ENCODE results near the gene CIB2. TPM values are rescaled to one million over a fixed set of nuclear protein-coding genes. Genes with fewer than 3 reads are reported as not detected.
A peak's percentile ranks its signal among the peaks of the same experiment; 100 is the strongest.

The CIB2 gene
- total RNA-seq, 2 experiments from 2014 or later: 1.9 to 2.1 TPM

DNA sequence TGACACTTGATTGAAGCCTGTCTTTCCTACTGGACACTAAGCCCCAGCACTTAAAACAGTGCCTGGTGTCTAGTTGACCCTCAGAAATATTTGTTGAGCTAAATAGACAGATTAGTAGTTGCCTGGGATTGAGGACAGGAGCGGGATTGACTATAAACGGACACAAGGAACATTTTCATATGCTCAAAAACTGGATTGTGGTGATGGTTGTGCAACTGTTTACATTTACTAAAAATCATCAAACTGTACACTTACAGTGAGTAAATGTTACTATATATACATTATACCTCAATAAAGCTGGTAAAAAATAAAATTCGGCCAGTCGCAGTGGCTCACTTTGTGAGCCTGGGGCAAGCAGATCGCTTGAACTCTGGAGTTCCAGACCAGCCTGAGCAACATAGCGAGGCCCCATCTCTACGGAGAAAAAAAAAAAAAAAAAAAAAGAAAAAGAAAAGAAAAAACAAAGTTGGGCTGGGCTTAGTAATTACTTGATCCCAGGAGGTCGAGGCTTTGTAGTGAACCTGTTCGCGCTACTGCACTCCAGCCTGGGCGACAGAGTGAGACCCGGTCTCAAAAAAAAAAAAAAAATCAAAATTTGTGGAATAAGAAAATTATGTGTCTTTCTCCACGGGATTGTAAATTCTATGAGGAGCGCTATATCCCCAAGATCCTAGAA, 17.3 kb upstream of the CIB2 start:
- H3K27me3 Mint-ChIP-seq (ENCODE audit: low read depth): no peaks in the 10 kb centered on the region
- H3K36me3 Mint-ChIP-seq (ENCODE audit: low read depth): peaks cover 17% of the 10 kb centered on the region
- H3K9me3 Mint-ChIP-seq: no peaks in the 10 kb centered on the region
- peak overlapping the region; percentile 89 for H3K4me3 Mint-ChIP-seq
- CTCF ChIA-PET: interaction anchor here (0.6 to 1.6 kb wide), 5 partner anchors 17 to 47 kb away, joined by 3 to 7 read pairs (median 5); partner anchors contain the start of gene CIB2
- no peak for DNase-seq
- peaks cover 40% of the 10 kb centered on the region for H3K4me1 Mint-ChIP-seq (ENCODE audit: low read depth)
- intact Hi-C loops (cut with micrococcal nuclease): loop anchor here (1.0 kb wide), 3 partner anchors 17 to 290 kb away; partner anchors contain the start of genes CIB2 and IREB2
- peak overlapping the region; percentile 89 for H3K27ac Mint-ChIP-seq

DNA sequence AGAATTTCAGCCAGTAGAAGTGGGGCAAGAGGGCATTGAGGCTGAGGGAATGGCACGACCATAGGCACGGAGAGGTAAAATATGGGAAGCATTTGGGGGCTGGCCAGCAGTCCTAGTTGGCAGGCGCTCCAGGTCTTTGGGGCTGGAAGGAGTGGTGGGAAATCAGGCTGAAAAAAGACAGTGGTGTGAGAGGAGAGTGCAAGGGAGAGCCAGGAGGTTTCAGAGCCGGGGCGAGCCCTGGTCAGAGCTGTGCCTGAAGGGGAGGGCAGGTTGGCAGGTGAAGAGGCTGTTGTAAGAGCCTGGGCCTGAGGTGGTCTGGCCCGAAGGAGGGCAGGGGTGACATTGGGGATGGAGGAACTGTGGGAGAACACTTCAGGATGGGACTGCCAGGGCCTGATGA, 16.3 kb upstream of the CIB2 start:
- CTCF ChIA-PET: interaction anchor here (1.0 to 1.4 kb wide), 3 partner anchors 16 to 48 kb away, joined by 3 to 7 read pairs (median 5); no protein-coding TSS in a partner anchor
- Mint-ChIP-seq H3K27ac (peak overlapping the region; percentile 46), H3K4me1 (ENCODE audit: low read depth) (peaks cover 31% of the 10 kb centered on the region), H3K36me3 (ENCODE audit: low read depth) (peaks cover 8% of the 10 kb centered on the region), H3K27me3 (ENCODE audit: low read depth) (no peaks in the 10 kb centered on the region), H3K9me3 (no peaks in the 10 kb centered on the region), H3K4me3 (peak overlapping the region; percentile 51)
- intact Hi-C loops (cut with micrococcal nuclease): no loop called here
- DNase-seq: no peak

DNA sequence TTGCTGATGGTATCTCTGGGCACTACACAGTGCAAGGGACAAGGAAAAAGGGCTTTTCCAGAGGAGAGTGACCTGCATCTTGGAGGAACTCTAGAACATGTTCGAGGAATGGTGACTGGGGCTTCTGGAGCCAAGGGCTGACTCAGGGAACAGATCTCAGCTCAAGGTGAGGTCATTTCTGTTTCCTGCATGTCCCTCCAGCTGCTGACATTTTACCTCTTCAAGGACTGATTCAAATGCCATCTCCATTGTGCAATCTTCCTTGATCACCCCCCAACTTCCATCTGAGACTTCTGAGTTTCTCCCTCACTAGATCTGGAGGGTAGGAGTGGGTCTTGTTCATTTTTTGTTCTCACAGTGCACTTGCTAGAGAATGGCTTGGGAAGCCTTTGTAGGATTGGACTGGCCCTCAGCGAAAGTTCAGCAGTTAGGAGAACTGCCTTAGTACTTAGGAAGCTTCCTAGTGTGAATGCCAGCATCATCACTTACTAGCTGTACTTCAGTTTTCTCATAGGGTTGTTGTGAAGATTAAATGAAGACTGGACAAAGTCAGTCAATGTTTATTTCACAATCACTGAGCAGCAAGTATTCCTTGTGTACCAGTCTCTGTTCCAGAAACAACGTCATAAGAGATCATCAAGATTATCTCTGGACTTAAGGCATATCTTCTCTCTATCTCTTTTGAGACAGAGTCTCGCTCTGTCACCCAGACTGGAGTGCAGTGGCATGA, 15.3 kb upstream of the CIB2 start:
- Mint-ChIP-seq H3K27me3 (ENCODE audit: low read depth) (no peaks in the 10 kb centered on the region), H3K4me1 (ENCODE audit: low read depth) (peaks cover 29% of the 10 kb centered on the region), H3K9me3 (no peaks in the 10 kb centered on the region), H3K36me3 (ENCODE audit: low read depth) (peaks cover 7% of the 10 kb centered on the region), H3K27ac (no peak overlapping the region), H3K4me3 (no peak overlapping the region)
- CTCF ChIA-PET: interaction anchor here (0.5 to 1.4 kb wide), 3 partner anchors 33 to 73 kb away, joined by 3 to 7 read pairs (median 3); no protein-coding TSS in a partner anchor
- intact Hi-C loops (cut with micrococcal nuclease): no loop called here
- DNase-seq: no peak

DNA sequence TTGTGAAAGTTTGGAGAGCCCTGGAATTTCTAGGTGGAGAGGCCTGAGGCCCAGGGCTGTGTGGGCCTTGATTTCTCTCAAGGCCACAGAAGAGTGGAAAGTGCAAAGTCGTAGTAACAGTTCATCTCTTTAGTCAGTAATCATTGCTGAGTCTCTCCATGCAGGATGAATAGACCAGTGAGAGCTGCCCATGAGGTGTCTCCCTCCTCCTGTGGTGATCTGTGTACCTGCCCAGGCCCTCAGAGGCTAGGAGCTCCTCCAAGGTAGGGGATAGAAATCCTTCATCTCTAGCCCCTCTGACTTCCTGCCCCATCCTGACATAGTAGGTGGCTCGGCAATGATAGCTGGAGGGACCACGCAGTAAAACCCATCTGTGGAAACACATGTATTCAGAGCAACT, 11.1 kb upstream of the CIB2 start:
- H3K4me1 Mint-ChIP-seq (ENCODE audit: low read depth): peaks cover 2% of the 10 kb centered on the region
- no peaks in the 10 kb centered on the region for H3K9me3 Mint-ChIP-seq
- CTCF ChIA-PET: no interaction called here
- no peak for DNase-seq
- intact Hi-C loops (cut with micrococcal nuclease): no loop called here
- no peaks in the 10 kb centered on the region for H3K36me3 Mint-ChIP-seq (ENCODE audit: low read depth)
- no peaks in the 10 kb centered on the region for H3K27me3 Mint-ChIP-seq (ENCODE audit: low read depth)
- no peak overlapping the region for H3K4me3 Mint-ChIP-seq
- H3K27ac Mint-ChIP-seq: no peak overlapping the region

DNA sequence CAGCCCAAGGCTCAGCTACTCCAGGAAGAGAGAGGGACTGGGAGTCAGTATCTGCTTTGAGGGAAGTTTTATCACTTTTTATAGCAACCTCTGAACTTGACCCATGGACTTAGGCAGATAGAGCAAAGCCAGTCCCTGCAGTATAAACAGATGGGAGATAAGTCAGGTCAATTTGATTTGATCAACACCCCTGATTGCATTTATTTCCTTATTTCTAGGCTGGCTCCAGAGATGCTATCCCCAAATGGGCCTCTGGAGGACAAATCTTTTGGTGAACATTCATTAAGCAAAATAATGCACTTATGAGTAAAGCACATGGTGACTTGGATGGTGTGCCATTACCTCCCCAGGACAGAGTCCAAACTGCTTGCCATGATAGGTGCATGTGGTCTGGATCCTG, 9.0 kb upstream of the CIB2 start:
- no peaks in the 10 kb centered on the region for H3K36me3 Mint-ChIP-seq (ENCODE audit: low read depth)
- H3K9me3 Mint-ChIP-seq: no peaks in the 10 kb centered on the region
- intact Hi-C loops (cut with micrococcal nuclease): no loop called here
- no peak overlapping the region for H3K4me3 Mint-ChIP-seq
- H3K4me1 Mint-ChIP-seq (ENCODE audit: low read depth): no peaks in the 10 kb centered on the region
- DNase-seq: no peak
- CTCF ChIA-PET: interaction anchor here (1.0 kb wide), 1 partner anchor 32 kb away, joined by 3 read pairs; no protein-coding TSS in a partner anchor
- no peak overlapping the region for H3K27ac Mint-ChIP-seq
- no peaks in the 10 kb centered on the region for H3K27me3 Mint-ChIP-seq (ENCODE audit: low read depth)

DNA sequence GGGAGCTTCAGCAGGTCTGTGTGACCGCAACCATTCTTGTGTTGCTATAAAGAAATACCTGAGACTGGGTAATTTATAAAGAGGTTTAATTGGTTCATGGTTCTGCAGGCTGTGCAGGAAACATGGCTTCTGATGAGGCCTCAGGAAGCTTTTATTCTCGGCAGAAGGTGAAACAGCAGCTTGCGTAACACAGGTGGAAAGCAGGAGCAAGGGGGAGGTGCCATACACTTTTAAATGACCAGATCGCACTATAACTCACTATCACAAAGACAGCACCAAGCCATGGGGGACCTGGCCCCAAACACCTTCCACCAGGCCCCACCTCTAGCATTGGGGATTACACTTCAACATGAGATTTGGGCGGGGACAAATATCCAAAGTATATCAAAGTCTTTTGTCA, 8.3 kb upstream of the CIB2 start:
- no peak for DNase-seq
- H3K4me3 Mint-ChIP-seq: no peak overlapping the region
- H3K4me1 Mint-ChIP-seq (ENCODE audit: low read depth): no peaks in the 10 kb centered on the region
- H3K27me3 Mint-ChIP-seq (ENCODE audit: low read depth): no peaks in the 10 kb centered on the region
- intact Hi-C loops (cut with micrococcal nuclease): no loop called here
- CTCF ChIA-PET: interaction anchor here (1.0 to 1.3 kb wide), 2 partner anchors 31 to 56 kb away, joined by 3 to 10 read pairs; no protein-coding TSS in a partner anchor
- no peaks in the 10 kb centered on the region for H3K9me3 Mint-ChIP-seq
- no peaks in the 10 kb centered on the region for H3K36me3 Mint-ChIP-seq (ENCODE audit: low read depth)
- no peak overlapping the region for H3K27ac Mint-ChIP-seq

DNA sequence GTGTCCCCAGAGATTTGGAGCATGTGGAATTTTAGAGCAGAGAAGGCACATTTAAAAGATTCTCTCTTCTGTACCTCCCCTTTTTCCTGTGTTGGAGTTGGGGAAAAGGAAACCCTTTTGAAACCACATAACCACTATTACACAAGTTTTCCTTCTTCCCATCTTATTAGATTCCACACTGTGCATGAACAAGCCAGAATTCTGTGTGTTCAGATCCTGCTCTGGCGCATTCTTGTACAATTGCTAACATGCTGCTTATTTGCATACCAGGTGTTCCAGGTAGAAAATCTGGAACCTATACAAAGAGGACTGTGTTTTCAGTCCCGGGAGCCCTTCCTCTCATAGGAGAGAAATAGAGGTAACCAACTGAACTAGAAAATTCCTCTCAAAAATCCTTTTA, 2.6 kb upstream of the CIB2 start:
- intact Hi-C loops (cut with micrococcal nuclease): loop anchor here (5.0 kb wide), 1 partner anchor 34 kb away; no protein-coding TSS in a partner anchor
- Mint-ChIP-seq H3K36me3 (ENCODE audit: low read depth) (no peaks in the 10 kb centered on the region), H3K27ac (no peak overlapping the region), H3K4me1 (ENCODE audit: low read depth) (peaks cover 17% of the 10 kb centered on the region), H3K27me3 (ENCODE audit: low read depth) (no peaks in the 10 kb centered on the region), H3K9me3 (no peaks in the 10 kb centered on the region), H3K4me3 (no peak overlapping the region)
- CTCF ChIA-PET: interaction anchor here (4.1 kb wide), 1 partner anchor 62 kb away, joined by 13 read pairs; no protein-coding TSS in a partner anchor
- DNase-seq: no peak

DNA sequence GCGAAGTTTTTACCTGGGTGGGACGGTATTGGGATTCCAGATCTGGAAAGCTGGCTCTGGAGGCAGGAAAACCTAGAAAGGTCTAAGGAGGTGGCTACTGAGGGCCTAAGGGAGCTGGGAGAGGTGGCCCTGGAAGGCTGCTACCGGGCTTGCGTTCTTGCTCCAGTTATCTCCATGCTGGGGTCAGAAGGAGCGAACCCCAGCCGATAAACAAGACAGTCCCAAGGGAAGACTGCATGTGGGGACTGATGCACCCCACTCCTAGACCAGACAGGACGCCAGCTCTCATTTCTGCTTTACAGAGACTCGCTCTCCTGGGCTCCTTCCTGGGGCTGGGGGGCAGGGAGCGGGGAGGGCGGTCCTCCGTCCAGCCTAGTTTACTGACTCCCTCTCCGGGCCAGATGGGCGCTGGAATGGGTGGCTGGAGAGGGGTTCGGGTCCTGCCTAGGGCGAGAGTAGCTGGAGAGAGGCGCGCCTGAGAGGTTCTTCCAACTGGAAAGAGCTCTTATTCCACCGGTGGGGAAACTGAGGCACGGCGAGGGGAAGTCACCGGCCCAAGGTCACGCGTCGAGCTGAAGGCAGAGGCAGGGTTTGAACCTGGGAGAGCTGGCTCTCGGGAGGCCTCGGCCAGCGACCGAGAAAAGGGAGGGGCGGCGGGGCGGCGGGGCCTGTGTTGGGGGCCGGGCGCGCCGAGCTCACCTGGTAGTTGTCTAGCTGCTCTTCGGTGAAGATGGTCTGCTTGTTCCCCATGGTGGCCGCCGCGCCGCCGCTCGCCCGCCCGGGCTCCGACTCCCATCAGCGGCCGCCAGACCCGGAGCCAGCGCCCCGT, 565 bp downstream of the CIB2 start:
- no peak for DNase-seq
- CTCF ChIA-PET: interaction anchor here (0.5 to 3.8 kb wide), 20 partner anchors 10 to 172 kb away, joined by 3 to 59 read pairs (median 4); no protein-coding TSS in a partner anchor
- H3K27me3 Mint-ChIP-seq (ENCODE audit: low read depth): no peaks in the 10 kb centered on the region
- H3K36me3 Mint-ChIP-seq (ENCODE audit: low read depth): no peaks in the 10 kb centered on the region
- intact Hi-C loops (cut with micrococcal nuclease): loop anchor here (1.0 to 5.0 kb wide), 4 partner anchors 19 to 111 kb away; partner anchors contain the start of gene IDH3A
- H3K4me3 Mint-ChIP-seq: peak overlapping the region; percentile 75
- H3K9me3 Mint-ChIP-seq: no peaks in the 10 kb centered on the region
- peaks cover 17% of the 10 kb centered on the region for H3K4me1 Mint-ChIP-seq (ENCODE audit: low read depth)
- H3K27ac Mint-ChIP-seq: no peak overlapping the region

DNA sequence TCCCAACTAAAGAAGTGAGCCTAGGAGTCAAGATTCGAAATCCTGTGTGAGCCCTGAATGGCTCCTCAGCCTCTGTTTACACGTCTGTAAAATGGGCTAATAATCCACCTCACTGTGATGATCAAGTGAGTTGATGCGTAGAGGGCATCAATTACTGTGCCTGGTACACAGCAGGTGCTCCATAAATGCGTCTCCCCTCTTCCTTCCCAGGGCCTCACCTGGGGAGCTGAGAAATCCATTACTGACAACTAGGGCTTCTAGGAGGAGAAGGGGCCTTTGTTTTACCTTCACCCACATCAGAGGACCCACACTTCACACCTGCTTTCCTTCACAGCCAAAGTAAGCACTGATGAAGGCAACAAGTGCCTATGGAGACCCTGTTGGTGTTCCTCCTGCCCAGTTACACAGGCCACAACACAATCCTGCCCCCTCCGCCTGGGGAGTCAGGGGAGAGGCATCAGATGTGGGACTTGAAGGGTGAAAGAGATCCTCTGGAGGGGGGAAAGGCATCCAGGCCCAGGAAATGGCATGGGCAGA, 1.4 kb downstream of the CIB2 start:
- no peak for DNase-seq
- no peaks in the 10 kb centered on the region for H3K9me3 Mint-ChIP-seq
- H3K4me3 Mint-ChIP-seq: no peak overlapping the region
- H3K27me3 Mint-ChIP-seq (ENCODE audit: low read depth): no peaks in the 10 kb centered on the region
- intact Hi-C loops (cut with micrococcal nuclease): loop anchor here (5.0 kb wide), 1 partner anchor 37 kb away; no protein-coding TSS in a partner anchor
- no peaks in the 10 kb centered on the region for H3K36me3 Mint-ChIP-seq (ENCODE audit: low read depth)
- peaks cover 17% of the 10 kb centered on the region for H3K4me1 Mint-ChIP-seq (ENCODE audit: low read depth)
- CTCF ChIA-PET: interaction anchor here (0.9 to 3.8 kb wide), 8 partner anchors 10 to 171 kb away, joined by 3 to 59 read pairs (median 8); no protein-coding TSS in a partner anchor
- no peak overlapping the region for H3K27ac Mint-ChIP-seq

DNA sequence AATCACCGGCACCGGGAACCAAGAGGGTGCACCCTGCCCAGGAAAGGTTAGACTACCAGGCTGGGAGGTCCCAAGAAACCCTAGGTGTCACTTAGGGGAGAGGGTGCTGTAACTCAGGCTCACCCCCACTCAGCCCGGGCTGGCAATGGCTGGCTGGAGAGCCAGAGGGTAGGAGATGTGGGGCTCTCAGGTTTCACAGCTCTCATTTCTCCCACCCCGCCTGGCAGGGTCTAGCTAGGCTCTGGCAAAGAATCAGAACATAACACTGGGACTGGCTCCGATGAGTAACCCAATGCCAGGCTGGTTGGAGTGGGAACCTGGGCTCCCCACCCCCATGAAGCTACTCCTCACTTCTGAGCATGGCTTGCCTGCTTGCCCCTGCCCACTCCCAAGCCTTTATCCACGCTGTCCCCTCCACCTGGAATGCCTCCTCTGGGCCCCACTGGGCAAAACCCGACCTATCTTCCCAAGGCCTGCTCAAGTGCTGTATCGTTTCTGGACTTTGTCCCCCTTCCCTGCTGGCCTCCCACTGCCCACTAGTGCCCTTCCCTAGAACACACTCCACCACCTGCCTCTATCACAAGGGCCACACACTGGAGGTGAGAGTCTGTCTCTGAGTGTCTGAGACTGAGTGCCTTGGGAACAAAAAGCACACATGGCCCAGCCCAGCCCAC, 2.0 kb downstream of the CIB2 start:
- DNase-seq: no peak
- intact Hi-C loops (cut with micrococcal nuclease): no loop called here
- Mint-ChIP-seq H3K27me3 (ENCODE audit: low read depth) (no peaks in the 10 kb centered on the region), H3K4me1 (ENCODE audit: low read depth) (peaks cover 17% of the 10 kb centered on the region), H3K27ac (peak overlapping the region; percentile 34), H3K36me3 (ENCODE audit: low read depth) (no peaks in the 10 kb centered on the region), H3K9me3 (no peaks in the 10 kb centered on the region), H3K4me3 (no peak overlapping the region)
- CTCF ChIA-PET: interaction anchor here (0.7 to 3.8 kb wide), 4 partner anchors 12 to 66 kb away, joined by 3 to 59 read pairs (median 5); no protein-coding TSS in a partner anchor

DNA sequence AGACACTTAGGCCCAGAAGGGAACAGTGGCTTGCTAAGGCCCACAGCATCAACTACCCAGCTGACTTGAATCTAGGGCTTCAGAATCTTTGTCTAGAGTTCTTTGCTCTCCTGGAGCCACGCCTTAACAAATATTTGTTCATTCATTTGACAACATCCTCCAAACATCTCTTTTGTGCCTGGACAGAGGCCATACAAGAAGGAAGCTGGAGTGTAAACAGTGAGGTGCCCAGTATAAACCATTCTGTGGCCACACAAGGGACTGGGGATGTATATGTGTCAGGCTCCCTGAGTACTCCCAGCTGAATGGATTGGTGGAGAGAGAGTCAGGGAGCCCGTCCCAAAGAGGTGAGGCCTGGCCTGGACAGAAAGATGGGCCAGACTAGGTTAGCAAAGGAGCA, 3.4 kb downstream of the CIB2 start:
- no peaks in the 10 kb centered on the region for H3K36me3 Mint-ChIP-seq (ENCODE audit: low read depth)
- intact Hi-C loops (cut with micrococcal nuclease): no loop called here
- H3K27me3 Mint-ChIP-seq (ENCODE audit: low read depth): no peaks in the 10 kb centered on the region
- CTCF ChIA-PET: interaction anchor here (1.1 to 1.5 kb wide), 2 partner anchors 68 to 99 kb away, joined by 5 to 12 read pairs; no protein-coding TSS in a partner anchor
- no peaks in the 10 kb centered on the region for H3K9me3 Mint-ChIP-seq
- no peak overlapping the region for H3K4me3 Mint-ChIP-seq
- peak overlapping the region; percentile 11 for H3K27ac Mint-ChIP-seq
- peaks cover 9% of the 10 kb centered on the region for H3K4me1 Mint-ChIP-seq (ENCODE audit: low read depth)
- no peak for DNase-seq
